IPS-NIHi7 (cell line): ENCODE measurements around the gene CDH23.

Experiments used
- DNase-seq: peaks from one replicate; pipeline ENCODE4 v3.0.0; 2012; ENCODE audit warnings: mixed read lengths; ENCODE audit errors: extremely low spot score

The CDH23 gene

GRCh38 chr10:71724539-71724938 is 327.8 kb downstream of the CDH23 start:
- DNase-seq: no peak

- no peak for DNase-seq
Measured at GRCh38 chr10:71725249-71725648, 328.5 kb downstream of the CDH23 start.

- peak; percentile 74 for DNase-seq
Measured at GRCh38 chr10:71725998-71726579, 329.4 kb downstream of the CDH23 start.

- DNase-seq: no peak
Measured at GRCh38 chr10:71726580-71727104, 329.9 kb downstream of the CDH23 start.

- DNase-seq: no peak
Measured at GRCh38 chr10:71727105-71727737, 330.5 kb downstream of the CDH23 start.

- DNase-seq: no peak
Measured at GRCh38 chr10:71727738-71728737, 331.3 kb downstream of the CDH23 start.

- DNase-seq: no peak
Measured at GRCh38 chr10:71729161-71729636, 332.5 kb downstream of the CDH23 start.

GRCh38 chr10:71731791-71732190 is 335.1 kb downstream of the CDH23 start:
- DNase-seq: no peak

GRCh38 chr10:71734797-71735196 is 338.1 kb downstream of the CDH23 start:
- DNase-seq: no peak

- no peak for DNase-seq
Measured at GRCh38 chr10:71735709-71736569, 339.2 kb downstream of the CDH23 start.

- DNase-seq: no peak
Measured at GRCh38 chr10:71736570-71736952, 339.8 kb downstream of the CDH23 start.

GRCh38 chr10:71737001-71737833 is 340.5 kb downstream of the CDH23 start:
- DNase-seq: no peak

- no peak for DNase-seq
Measured at GRCh38 chr10:71737834-71738197, 341.1 kb downstream of the CDH23 start.

- DNase-seq: no peak
Measured at GRCh38 chr10:71739358-71739900, 342.7 kb downstream of the CDH23 start.

- no peak for DNase-seq
Measured at GRCh38 chr10:71740069-71740653, 343.4 kb downstream of the CDH23 start.

GRCh38 chr10:71741029-71741428 is 344.3 kb downstream of the CDH23 start:
- no peak for DNase-seq

GRCh38 chr10:71741671-71742070 is 345.0 kb downstream of the CDH23 start:
- no peak for DNase-seq

- no peak for DNase-seq
Measured at GRCh38 chr10:71742301-71743088, 345.8 kb downstream of the CDH23 start.
